GM12878 (cell line): Measurements from ENCODE around the gene DYNC1I1. TPM values are rescaled to one million over a fixed set of nuclear protein-coding genes. Genes with fewer than 3 reads are reported as not detected.

Source experiments
- ATAC-seq: fragments of 200-7000 bp; cut with Tn5 transposase; 3 replicates; pipeline ENCODE4 v1.9.1; 2020; ENCODE audit warnings: mild to moderate bottlenecking, moderate library complexity
- BruUV-seq: library from RNA; stranded (reverse); fragments of 400-500 nt; replicated peaks from 2 replicates; lab custom pipeline; 2021; lab: Mats Ljungman, UMichigan
- CTCF ChIA-PET: fragments of 300-600 bp; sonication (Branson Sonifier 250); formaldehyde crosslinking; extraction: SDS; loops from one replicate; lab custom pipeline; 2021; ENCODE audit warnings: inconsistent platforms; lab: Yijun Ruan, JAX
- POLR2A ChIA-PET: fragments of 350-600 bp; formaldehyde crosslinking; extraction: SDS; loops from one replicate; lab custom pipeline; 2021; ENCODE audit warnings: inconsistent platforms; lab: Charles Lee
- RAD21 ChIA-PET: fragments of 300-600 bp; sonication (Branson Sonifier 250); formaldehyde crosslinking; loops from one replicate; lab custom pipeline; 2023; ENCODE audit warnings: antibody characterized with exemption; ENCODE audit not compliant: unreplicated experiment; lab: Charles Lee
- SMC1A ChIA-PET: fragments of 300-600 bp; sonication (Branson Sonifier 250); formaldehyde crosslinking; loops from one replicate; lab custom pipeline; 2023; ENCODE audit not compliant: unreplicated experiment, uncharacterized antibody; lab: Charles Lee
- DNase-seq: peaks from one replicate; pipeline ENCODE4 v3.0.0-alpha.2; 2011; ENCODE audit warnings: low read depth, low spot score
- FAIRE-seq: peaks from 3 replicates; lab custom pipeline; 2011; peaks lifted over from hg19 to GRCh38; lab: Jason Lieb, UNC
- H2AFZ ChIP-seq: 2 replicates; pipeline ENCODE4 v1.6.0; 2011; ENCODE audit warnings: low read depth, low read length, control low read depth; ENCODE audit not compliant: control insufficient read depth
- H3K27ac ChIP-seq: 2 replicates; pipeline ENCODE4 v1.5.1; 2011; ENCODE audit warnings: control low read depth; ENCODE audit not compliant: control insufficient read depth, insufficient read depth
- H3K27me3 ChIP-seq, 2 experiments: replicated peaks in 1 of 2; 2 replicates each; pipeline versions ENCODE4 v1.6.0 to v1.6.1; 2011; ENCODE audit warnings: low read length in 1 of 2; ENCODE audit not compliant: control insufficient read depth in 2 of 2, insufficient read depth in 2 of 2
- H3K36me3 ChIP-seq, 2 experiments: 2 replicates each; pipeline ENCODE4 v1.5.1; 2011; ENCODE audit warnings: low read length in 1 of 2; ENCODE audit not compliant: control insufficient read depth in 2 of 2, insufficient read depth in 2 of 2
- H3K4me1 ChIP-seq: 2 replicates; pipeline ENCODE4 v1.6.1; 2011; ENCODE audit warnings: mild to moderate bottlenecking, low read length, moderate library complexity, mixed read lengths; ENCODE audit not compliant: control insufficient read depth, insufficient read depth
- H3K4me2 ChIP-seq: 2 replicates; pipeline ENCODE4 v1.6.0; 2011; ENCODE audit warnings: control low read depth; ENCODE audit not compliant: control insufficient read depth, insufficient read depth
- H3K4me3 ChIP-seq: fragments of 200-600 bp; sonication (generic); 2 replicates; pipeline ENCODE4 v1.5.1; 2016
- H3K79me2 ChIP-seq: 2 replicates; pipeline ENCODE4 v1.6.0; 2011; ENCODE audit warnings: low read length; ENCODE audit not compliant: control insufficient read depth, insufficient read depth
- H3K9ac ChIP-seq: 2 replicates; pipeline ENCODE4 v1.8.0; 2011; ENCODE audit warnings: low read length, control low read depth, mixed read lengths; ENCODE audit not compliant: control insufficient read depth, insufficient read depth
- H3K9me3 ChIP-seq: replicated peaks from 3 replicates; pipeline ENCODE4 v1.5.1; 2011; ENCODE audit warnings: mild to moderate bottlenecking, low read length; ENCODE audit not compliant: control insufficient read depth, insufficient read depth
- H4K20me1 ChIP-seq: 2 replicates; pipeline ENCODE4 v1.6.0; 2011; ENCODE audit not compliant: control insufficient read depth, insufficient read depth
- MXI1 ChIP-seq: fragments of 150-350 bp; IDR thresholded peaks from 2 replicates; pipeline ENCODE4 v1.6.1; 2011; ENCODE audit warnings: low read depth, mild to moderate bottlenecking, inconsistent platforms, low read length, improper control_type of control experiment
- RUNX3 ChIP-seq: IDR thresholded peaks from 2 replicates; pipeline ENCODE4 v1.6.1; 2012; ENCODE audit warnings: low read length, inconsistent platforms
- SUZ12 ChIP-seq: fragments of 200-600 bp; sonication (generic); IDR thresholded peaks from one replicate; pipeline ENCODE4 v1.6.1; 2018; ENCODE audit warnings: antibody characterized with exemption, mild to moderate bottlenecking; ENCODE audit not compliant: unreplicated experiment
- TCF12 ChIP-seq: IDR thresholded peaks from 2 replicates; pipeline ENCODE4 v1.6.1; 2011; ENCODE audit warnings: low read depth, mild to moderate bottlenecking, low read length
- TCF7 ChIP-seq: IDR thresholded peaks from 2 replicates; pipeline ENCODE4 v1.6.1; 2014; ENCODE audit warnings: antibody characterized with exemption, borderline replicate concordance
- WRNIP1 ChIP-seq: IDR thresholded peaks from 2 replicates; pipeline ENCODE4 v1.6.1; 2011; ENCODE audit warnings: low read depth, low read length, improper control_type of control experiment, borderline replicate concordance
- ZNF207 ChIP-seq: fragments of 450-650 bp; IDR thresholded peaks from 2 replicates; pipeline ENCODE4 v1.6.1; 2014; ENCODE audit warnings: antibody characterized with exemption, mild to moderate bottlenecking, borderline replicate concordance
- ZNF384 ChIP-seq: IDR thresholded peaks from 2 replicates; pipeline ENCODE4 v1.6.1; 2012; ENCODE audit warnings: low read depth, mild to moderate bottlenecking, low read length, improper control_type of control experiment, borderline replicate concordance
- ZNF622 ChIP-seq: fragments of 450-650 bp; IDR thresholded peaks from 2 replicates; pipeline ENCODE4 v1.6.1; 2017; ENCODE audit warnings: mild to moderate bottlenecking, inconsistent platforms
- WGBS: methylation state at CpG from one replicate; pipeline ENCODE4 v1.1.6; 2016; ENCODE audit warnings: low lambda C conversion rate; ENCODE audit not compliant: insufficient replicate concordance, insufficient coverage; ENCODE audit errors: missing lambda C conversion rate; 5-methylcytosine and 5-hydroxymethylcytosine counted together
- in situ Hi-C: fragments of 300-500 bp; cut with MboI; formaldehyde crosslinking; loops from 9 replicates; pipeline ENCODE4 v1.14.3; 2018; ENCODE audit warnings: mixed read lengths
- intact Hi-C: fragments of 100-400 bp; cut with micrococcal nuclease; formaldehyde crosslinking; loops from one replicate; pipeline ENCODE4 v1.14.2; 2022; ENCODE audit not compliant: unreplicated experiment
- polyA plus RNA-seq, 11 experiments: library from polyadenylated mRNA; depleted of rRNA in 4 of 11; unstranded in 6 of 11; stranded (reverse) in 5 of 11; fragments of >200 nt; fragmentation: Nextera tagmentation in 4 of 11; fragmentation: Illumina TruSeq in 1 of 11; extraction: Ambion mirVana in 4 of 11; extraction: Trizol in 1 of 11; gene quantifications; 1 replicate in 1 of 11; 2 replicates in 10 of 11; pipeline versions ENCODE4 v1.2.1 to v1.2.3, GENCODE V29; 2011 to 2016; ENCODE audit warnings: inconsistent platforms in 2 of 11, missing spikeins in 2 of 11, low read depth in 1 of 11
- total RNA-seq, 4 experiments: library from RNA; depleted of rRNA in 3 of 4; stranded (reverse); fragments of >200 nt in 3 of 4; fragmentation: Illumina TruSeq in 1 of 4; extraction: Trizol in 1 of 4; gene quantifications; 2 replicates each; pipeline versions ENCODE4 v1.2.1 to v1.2.3, GENCODE V29; 2013 to 2021
- TF ChIP-seq, protein P1 (sequence below): IDR thresholded peaks from 2 replicates; pipeline ENCODE4 v1.6.1; 2012; ENCODE audit warnings: low read length, inconsistent platforms
- TF ChIP-seq, protein P2 (sequence below): fragments of 150-350 bp; IDR thresholded peaks from 2 replicates; pipeline ENCODE4 v1.6.1; 2016; ENCODE audit warnings: low read depth, low read length

Gene DYNC1I1
- total and polyA plus RNA-seq, 10 of the 15 experiments (the other 5 are each of a cell fraction or from before 2014, with no cell fraction given) = 0.05 to 0.91 (median 0.14) TPM; not detected in 3

DNA sequence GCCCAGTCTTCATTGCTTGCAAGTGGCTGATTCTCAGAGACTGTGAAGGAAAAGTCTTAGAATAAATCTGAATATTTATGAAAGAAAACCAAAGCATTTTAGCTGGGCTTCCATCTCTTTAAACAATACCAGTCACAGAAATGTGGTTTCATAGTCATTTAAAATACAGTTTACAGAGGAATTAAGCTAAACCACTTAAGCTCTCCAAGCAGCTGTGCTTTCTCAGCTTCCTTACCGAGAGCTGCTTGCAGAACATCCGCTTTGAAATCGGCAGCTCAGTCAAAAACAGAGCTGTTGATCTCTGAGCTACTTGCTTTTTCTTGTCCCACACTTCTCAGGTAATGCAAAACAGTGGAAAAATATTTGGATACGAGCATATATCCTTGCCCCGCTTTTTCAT, 134.5 kb downstream of the DYNC1I1 start:
- FAIRE-seq (no peak), ATAC-seq (no peak), DNase-seq (no peak)
- CTCF ChIA-PET = interaction anchor here (1.1 to 1.9 kb wide), 4 partner anchors 9 to 183 kb away, joined by 3 to 13 read pairs (median 4); no protein-coding TSS in a partner anchor
- SMC1A ChIA-PET = interaction anchor here (0.6 to 1.8 kb wide), 2 partner anchors 9 to 100 kb away, joined by 3 to 9 read pairs; no protein-coding TSS in a partner anchor
- Histone ChIP-seq H3K36me3 (no peaks in the 10 kb centered on the region), H3K79me2 (no peaks in the 10 kb centered on the region), H2AFZ (no peak overlapping the region), H3K4me1 (no peaks in the 10 kb centered on the region), H3K27me3 (no peaks in the 10 kb centered on the region), H3K4me2 (no peak overlapping the region), H3K4me3 (no peak overlapping the region), H3K27ac (no peak overlapping the region), H4K20me1 (no peaks in the 10 kb centered on the region), H3K9me3 (no peaks in the 10 kb centered on the region), H3K9ac (no peak overlapping the region)
- POLR2A ChIA-PET = no interaction called here
- TF ChIP-seq MXI1 = no peak
- no peak for TF ChIP-seq RUNX3
- TF ChIP-seq SUZ12 = no peak
- TF ChIP-seq ZNF622 = no peak
- TF ChIP-seq, protein P1, sequence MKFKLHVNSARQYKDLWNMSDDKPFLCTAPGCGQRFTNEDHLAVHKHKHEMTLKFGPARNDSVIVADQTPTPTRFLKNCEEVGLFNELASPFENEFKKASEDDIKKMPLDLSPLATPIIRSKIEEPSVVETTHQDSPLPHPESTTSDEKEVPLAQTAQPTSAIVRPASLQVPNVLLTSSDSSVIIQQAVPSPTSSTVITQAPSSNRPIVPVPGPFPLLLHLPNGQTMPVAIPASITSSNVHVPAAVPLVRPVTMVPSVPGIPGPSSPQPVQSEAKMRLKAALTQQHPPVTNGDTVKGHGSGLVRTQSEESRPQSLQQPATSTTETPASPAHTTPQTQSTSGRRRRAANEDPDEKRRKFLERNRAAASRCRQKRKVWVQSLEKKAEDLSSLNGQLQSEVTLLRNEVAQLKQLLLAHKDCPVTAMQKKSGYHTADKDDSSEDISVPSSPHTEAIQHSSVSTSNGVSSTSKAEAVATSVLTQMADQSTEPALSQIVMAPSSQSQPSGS = no peak
- intact Hi-C loops = no loop called here
- RAD21 ChIA-PET = interaction anchor here (0.9 kb wide), 2 partner anchors 8 to 184 kb away, joined by 3 read pairs; no protein-coding TSS in a partner anchor
- WGBS = 23% methylated on average over 5 of the region's 5 CpGs
- no TSS peak for BruUV-seq
- in situ Hi-C loops = no loop called here

- POLR2A ChIA-PET = no interaction called here
- no peak for DNase-seq
- RAD21 ChIA-PET = interaction anchor here (0.9 kb wide), 1 partner anchor 184 kb away, joined by 3 read pairs; no protein-coding TSS in a partner anchor
- no peak for FAIRE-seq
- in situ Hi-C loops (no loop called here), intact Hi-C loops (no loop called here)
- SMC1A ChIA-PET = interaction anchor here (0.6 to 1.8 kb wide), 2 partner anchors 8 to 101 kb away, joined by 3 to 9 read pairs; no protein-coding TSS in a partner anchor
- H3K9me3 ChIP-seq = no peaks in the 10 kb centered on the region
- no peak overlapping the region for H2AFZ ChIP-seq
- H3K36me3 ChIP-seq = no peaks in the 10 kb centered on the region
- 24% methylated on average over 5 of the region's 5 CpGs for WGBS
- H3K4me2 ChIP-seq = no peak overlapping the region
- ATAC-seq = no peak
- H3K79me2 ChIP-seq = no peaks in the 10 kb centered on the region
- no peak overlapping the region for H3K4me3 ChIP-seq
- BruUV-seq = no TSS peak
- no peaks in the 10 kb centered on the region for H3K4me1 ChIP-seq
- no peaks in the 10 kb centered on the region for H3K27me3 ChIP-seq
- no peak overlapping the region for H3K9ac ChIP-seq
- CTCF ChIA-PET = interaction anchor here (1.2 to 1.9 kb wide), 3 partner anchors 9 to 184 kb away, joined by 3 to 13 read pairs (median 4); no protein-coding TSS in a partner anchor
- H3K27ac ChIP-seq = no peak overlapping the region
- H4K20me1 ChIP-seq = no peaks in the 10 kb centered on the region
- TF ChIP-seq, protein P2, sequence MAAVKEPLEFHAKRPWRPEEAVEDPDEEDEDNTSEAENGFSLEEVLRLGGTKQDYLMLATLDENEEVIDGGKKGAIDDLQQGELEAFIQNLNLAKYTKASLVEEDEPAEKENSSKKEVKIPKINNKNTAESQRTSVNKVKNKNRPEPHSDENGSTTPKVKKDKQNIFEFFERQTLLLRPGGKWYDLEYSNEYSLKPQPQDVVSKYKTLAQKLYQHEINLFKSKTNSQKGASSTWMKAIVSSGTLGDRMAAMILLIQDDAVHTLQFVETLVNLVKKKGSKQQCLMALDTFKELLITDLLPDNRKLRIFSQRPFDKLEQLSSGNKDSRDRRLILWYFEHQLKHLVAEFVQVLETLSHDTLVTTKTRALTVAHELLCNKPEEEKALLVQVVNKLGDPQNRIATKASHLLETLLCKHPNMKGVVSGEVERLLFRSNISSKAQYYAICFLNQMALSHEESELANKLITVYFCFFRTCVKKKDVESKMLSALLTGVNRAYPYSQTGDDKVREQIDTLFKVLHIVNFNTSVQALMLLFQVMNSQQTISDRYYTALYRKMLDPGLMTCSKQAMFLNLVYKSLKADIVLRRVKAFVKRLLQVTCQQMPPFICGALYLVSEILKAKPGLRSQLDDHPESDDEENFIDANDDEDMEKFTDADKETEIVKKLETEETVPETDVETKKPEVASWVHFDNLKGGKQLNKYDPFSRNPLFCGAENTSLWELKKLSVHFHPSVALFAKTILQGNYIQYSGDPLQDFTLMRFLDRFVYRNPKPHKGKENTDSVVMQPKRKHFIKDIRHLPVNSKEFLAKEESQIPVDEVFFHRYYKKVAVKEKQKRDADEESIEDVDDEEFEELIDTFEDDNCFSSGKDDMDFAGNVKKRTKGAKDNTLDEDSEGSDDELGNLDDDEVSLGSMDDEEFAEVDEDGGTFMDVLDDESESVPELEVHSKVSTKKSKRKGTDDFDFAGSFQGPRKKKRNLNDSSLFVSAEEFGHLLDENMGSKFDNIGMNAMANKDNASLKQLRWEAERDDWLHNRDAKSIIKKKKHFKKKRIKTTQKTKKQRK = no peak
- no peak for TF ChIP-seq TCF12
- TF ChIP-seq ZNF207 = no peak
- TF ChIP-seq WRNIP1 = no peak
- TF ChIP-seq, protein P1 = no peak
- TF ChIP-seq ZNF384 = no peak
- no peak for TF ChIP-seq TCF7
These were observed 135.0 kb downstream of the DYNC1I1 start for GRCh38 chr7:95907337-95907736.
